T-cell (primary cell): ENCODE measurements around the gene TLE3. TPM values are rescaled to one million over a fixed set of nuclear protein-coding genes. Genes with fewer than 3 reads are reported as not detected.
A peak's percentile ranks its signal among the peaks of the same experiment; 100 is the strongest.

Experiments used
- ATAC-seq, 4 experiments: fragments of 200-7000 bp in 3 of 4; fragments of 150-1000 bp in 1 of 4; cut with Tn5 transposase; replicated peaks in 1 of 4; 1 replicate in 3 of 4; 2 replicates in 1 of 4; pipeline ENCODE4 v1.10.0; 2021; ENCODE audit warnings: moderate library complexity in 3 of 4, mild to moderate bottlenecking in 2 of 4, moderate number of reproducible peaks in 1 of 4
- CTCF ChIA-PET, 2 donors: fragments of 300-600 bp; sonication (Branson Sonifier 250); formaldehyde crosslinking; loops; one replicate each; lab custom pipeline; 2022; ENCODE audit warnings: antibody characterized with exemption in 2 of 2; lab: Charles Lee
- POLR2A ChIA-PET, 2 donors: fragments of 300-600 bp; sonication (Branson Sonifier 250); formaldehyde crosslinking; loops; one replicate each; lab custom pipeline; 2022; ENCODE audit warnings: antibody characterized with exemption in 2 of 2; lab: Charles Lee
- DNase-seq, 35 experiments: peaks; one replicate each; pipeline versions ENCODE4 v3.0.0 to v3.0.0-alpha.2; 2013 to 2023
- H3K27ac ChIP-seq: one replicate; pipeline ENCODE4 v1.5.1; 2013; ENCODE audit warnings: low read length
- H3K27me3 ChIP-seq, 2 experiments: replicated peaks in 1 of 2; 1 replicate in 1 of 2; 2 replicates in 1 of 2; pipeline versions ENCODE4 v1.6.1 to v1.7.0; 2013; ENCODE audit warnings: low read length in 1 of 2, mixed read lengths in 1 of 2; ENCODE audit not compliant: control insufficient read depth in 2 of 2, insufficient read depth in 2 of 2; ENCODE audit errors: extremely low read depth in 1 of 2
- H3K36me3 ChIP-seq, 2 donors: 1 replicate in 1 of 2; 2 replicates in 1 of 2; pipeline versions ENCODE4 v1.6.1 to v1.7.0; 2013; ENCODE audit warnings: low read length in 1 of 2; ENCODE audit not compliant: control insufficient read depth in 2 of 2, insufficient read depth in 1 of 2; ENCODE audit errors: extremely low read depth in 1 of 2
- H3K4me1 ChIP-seq, 2 experiments: 1 replicate in 1 of 2; 2 replicates in 1 of 2; pipeline versions ENCODE4 v1.6.1 to v1.7.0; 2013; ENCODE audit warnings: low read length in 2 of 2, mixed read lengths in 1 of 2; ENCODE audit not compliant: insufficient read depth in 2 of 2, control insufficient read depth in 1 of 2; ENCODE audit errors: extremely low read depth in 1 of 2
- H3K4me3 ChIP-seq, 2 donors: 1 replicate in 1 of 2; 2 replicates in 1 of 2; pipeline versions ENCODE4 v1.5.1 to v1.7.0; 2013; ENCODE audit warnings: mild to moderate bottlenecking in 2 of 2, low read length in 1 of 2, moderate library complexity in 1 of 2; ENCODE audit not compliant: control insufficient read depth in 1 of 2; ENCODE audit errors: extremely low read depth in 1 of 2
- H3K9me3 ChIP-seq: 2 replicates; pipeline ENCODE4 v1.7.0; 2013
- H3K27ac Mint-ChIP-seq, 2 donors: one replicate each; pipeline ENCODE4 v1.8.0; 2020 to 2021; ENCODE audit warnings: mild to moderate bottlenecking in 2 of 2, mixed read lengths in 2 of 2
- H3K27me3 Mint-ChIP-seq, 2 donors: one replicate each; pipeline ENCODE4 v1.8.0; 2021 to 2022; ENCODE audit warnings: mixed read lengths in 2 of 2
- H3K36me3 Mint-ChIP-seq: one replicate; pipeline ENCODE4 v1.8.0; 2021; ENCODE audit warnings: mixed read lengths
- H3K4me1 Mint-ChIP-seq, 3 donors: one replicate each; pipeline ENCODE4 v1.8.0; 2020 to 2022; ENCODE audit warnings: mixed read lengths in 3 of 3, mild to moderate bottlenecking in 1 of 3
- H3K4me3 Mint-ChIP-seq, 3 donors: one replicate each; pipeline ENCODE4 v1.8.0; 2020 to 2022; ENCODE audit warnings: mild to moderate bottlenecking in 3 of 3, mixed read lengths in 3 of 3, moderate library complexity in 3 of 3
- H3K9me3 Mint-ChIP-seq, 3 donors: one replicate each; pipeline ENCODE4 v1.8.0; 2020 to 2022; ENCODE audit warnings: mixed read lengths in 3 of 3
- WGBS: methylation state at CpG from one replicate; pipeline ENCODE4 v1.1.5; 2013; ENCODE audit warnings: missing lambda C conversion rate; ENCODE audit not compliant: insufficient coverage; 5-methylcytosine and 5-hydroxymethylcytosine counted together
- total RNA-seq, 35 experiments: library from RNA in 6 of 35; stranded (reverse) in 6 of 35; fragments of 120-200 nt in 1 of 35; gene quantifications; one replicate each; pipeline versions ENCODE4 v1.2.1 to v1.2.4 and lab custom pipeline; 2013 to 2026

Gene TLE3
- total RNA-seq, 5 donors from 2014 or later (not counting 1 experiment from before 2014, with no cell fraction given), result 99.2 to 174 (median 160) TPM

GRCh38 chr15:70090436-70091296, 7.1 kb downstream of the TLE3 start:
- ChIA-PET POLR2A (no interaction called here), CTCF (no interaction called here)
- 60% methylated on average over 4 of the region's 8 CpGs for WGBS
- DNase-seq (no peak), ATAC-seq (no peak)
- no peaks in the 10 kb centered on the region for H3K9me3 ChIP-seq
- Mint-ChIP-seq H3K4me3 (peak overlapping the region in 1 of 3 donors; percentile 94), H3K4me1 (peaks cover 89 to 94% (median 91%) of the 10 kb centered on the region in 3 donors), H3K36me3 (peaks cover 69% of the 10 kb centered on the region), H3K27me3 (no peaks in the 10 kb centered on the region), H3K27ac (no peak overlapping the region), H3K9me3 (no peaks in the 10 kb centered on the region)
- H3K27me3 ChIP-seq, result no peaks in the 10 kb centered on the region
- peaks cover 40 to 84% of the 10 kb centered on the region in 2 experiments for H3K4me1 ChIP-seq
- peaks cover 13 to 49% of the 10 kb centered on the region in 2 donors for H3K36me3 ChIP-seq
- H3K4me3 ChIP-seq, result no peak overlapping the region
- no peak overlapping the region for H3K27ac ChIP-seq

- DNase-seq (no peak), ATAC-seq (no peak)
- H3K4me3 Mint-ChIP-seq, result no peak overlapping the region
- ChIA-PET POLR2A (no interaction called here), CTCF (no interaction called here)
- H3K36me3 Mint-ChIP-seq, result peaks cover 72% of the 10 kb centered on the region
- no peak overlapping the region for H3K27ac Mint-ChIP-seq
- Histone ChIP-seq H3K27me3 (no peaks in the 10 kb centered on the region), H3K36me3 (peaks cover 15 to 59% of the 10 kb centered on the region in 2 donors), H3K4me3 (no peak overlapping the region), H3K9me3 (no peaks in the 10 kb centered on the region), H3K27ac (no peak overlapping the region), H3K4me1 (peaks cover 35 to 84% of the 10 kb centered on the region in 2 experiments)
- H3K27me3 Mint-ChIP-seq, result no peaks in the 10 kb centered on the region
- H3K9me3 Mint-ChIP-seq, result no peaks in the 10 kb centered on the region
- peaks cover 94 to 99% (median 96%) of the 10 kb centered on the region in 3 donors for H3K4me1 Mint-ChIP-seq
- no CpG with 5 or more reads among the region's 6 CpGs for WGBS
Measured at GRCh38 chr15:70089692-70089971, 8.1 kb downstream of the TLE3 start.

- H3K27ac ChIP-seq, result no peak overlapping the region
- H3K4me1 Mint-ChIP-seq, result peaks cover 96 to 99% (median 96%) of the 10 kb centered on the region in 3 donors
- WGBS, result 96% methylated on average over 13 of the region's 23 CpGs
Measured at GRCh38 chr15:70088887-70089691, 8.6 kb downstream of the TLE3 start.

DNA sequence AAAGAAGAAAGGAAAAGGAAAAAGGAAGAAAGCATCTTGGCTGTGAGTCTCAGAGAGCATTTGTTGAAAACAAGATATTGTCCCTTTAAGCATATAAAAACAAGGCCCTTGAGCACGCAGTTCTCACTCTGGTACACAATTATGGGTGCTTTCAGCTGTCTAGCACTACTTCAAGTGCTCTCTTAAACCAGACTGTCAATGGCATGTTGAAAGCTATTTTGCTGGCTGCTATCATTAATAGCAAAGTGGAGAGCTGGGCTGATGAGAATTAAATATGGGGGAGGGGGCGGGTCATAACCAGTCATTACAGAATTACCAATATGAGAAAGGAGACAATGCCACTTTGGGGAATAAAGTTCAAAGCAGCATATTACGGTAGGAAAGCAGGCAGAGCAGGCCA, 9.3 kb downstream of the TLE3 start:
- Mint-ChIP-seq H3K9me3 (no peaks in the 10 kb centered on the region), H3K4me3 (no peak overlapping the region), H3K36me3 (peaks cover 75% of the 10 kb centered on the region), H3K27ac (peak overlapping the region; percentile 36 to 64), H3K4me1 (peaks cover 95 to 99% (median 96%) of the 10 kb centered on the region in 3 donors), H3K27me3 (no peaks in the 10 kb centered on the region)
- Histone ChIP-seq H3K27ac (no peak overlapping the region), H3K4me3 (no peak overlapping the region), H3K36me3 (peaks cover 19 to 58% of the 10 kb centered on the region in 2 donors), H3K9me3 (no peaks in the 10 kb centered on the region), H3K27me3 (no peaks in the 10 kb centered on the region), H3K4me1 (peaks cover 31 to 86% of the 10 kb centered on the region in 2 experiments)
- ChIA-PET POLR2A (interaction anchor here in 1 of 2 donors (1.0 kb wide), 1 partner anchor 11 kb away, joined by 3 read pairs; no protein-coding TSS in a partner anchor), CTCF (no interaction called here)
- 100% methylated on average over 1 of the region's 3 CpGs for WGBS
- ATAC-seq (no peak), DNase-seq (no peak)

More at GRCh38 chr15:70088887-70089691, 8.6 kb downstream of the TLE3 start:
- ChIA-PET POLR2A (interaction anchor here in 1 of 2 donors (1.0 kb wide), 1 partner anchor 10 kb away, joined by 3 read pairs; no protein-coding TSS in a partner anchor), CTCF (no interaction called here)
- Histone ChIP-seq H3K4me1 (peaks cover 33 to 86% of the 10 kb centered on the region in 2 experiments), H3K4me3 (peak overlapping the region in 1 of 2 donors; percentile 1), H3K27me3 (no peaks in the 10 kb centered on the region), H3K9me3 (no peaks in the 10 kb centered on the region), H3K36me3 (peaks cover 15 to 59% of the 10 kb centered on the region in 2 donors)
- Mint-ChIP-seq H3K27me3 (no peaks in the 10 kb centered on the region), H3K4me3 (no peak overlapping the region), H3K27ac (no peak overlapping the region), H3K9me3 (no peaks in the 10 kb centered on the region), H3K36me3 (peaks cover 73% of the 10 kb centered on the region)
- DNase-seq, result no peak
- ATAC-seq, result no peak

GRCh38 chr15:70087708-70088352, 9.9 kb downstream of the TLE3 start:
- H3K4me1 ChIP-seq, result peaks cover 25 to 83% of the 10 kb centered on the region in 2 experiments
- no peaks in the 10 kb centered on the region for H3K9me3 ChIP-seq
- H3K27me3 Mint-ChIP-seq, result no peaks in the 10 kb centered on the region
- H3K4me3 ChIP-seq, result no peak overlapping the region
- H3K27me3 ChIP-seq, result no peaks in the 10 kb centered on the region
- peaks cover 75% of the 10 kb centered on the region for H3K36me3 Mint-ChIP-seq
- ChIA-PET POLR2A (interaction anchor here in 1 of 2 donors (1.0 kb wide), 1 partner anchor 12 kb away, joined by 3 read pairs; no protein-coding TSS in a partner anchor), CTCF (no interaction called here)
- no peak overlapping the region for H3K4me3 Mint-ChIP-seq
- H3K4me1 Mint-ChIP-seq, result peaks cover 93 to 98% (median 96%) of the 10 kb centered on the region in 3 donors
- 79% methylated on average over 5 of the region's 12 CpGs for WGBS
- ATAC-seq, result no peak
- H3K27ac ChIP-seq, result no peak overlapping the region
- peaks cover 21 to 59% of the 10 kb centered on the region in 2 donors for H3K36me3 ChIP-seq
- no peak overlapping the region for H3K27ac Mint-ChIP-seq
- H3K9me3 Mint-ChIP-seq, result no peaks in the 10 kb centered on the region
- DNase-seq, result no peak

DNA sequence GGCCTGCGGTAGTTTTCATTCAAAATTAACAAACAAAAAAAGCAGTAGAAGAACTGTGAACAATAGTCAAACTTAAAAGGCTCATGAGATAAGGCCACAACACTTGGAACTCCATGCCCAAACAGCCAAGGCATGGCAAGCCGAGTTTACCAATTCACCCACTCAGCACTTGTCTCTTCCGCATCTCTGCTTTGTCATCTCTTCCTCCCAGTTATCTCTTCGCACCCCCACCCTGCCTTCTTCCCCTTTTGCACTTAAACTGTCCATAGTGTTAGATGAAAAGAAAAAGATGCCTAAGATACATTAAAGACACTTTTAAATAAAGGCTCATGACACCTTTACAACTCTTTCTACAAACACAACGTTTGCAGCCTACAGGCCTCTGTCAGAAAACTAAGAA, 11.1 kb downstream of the TLE3 start:
- Mint-ChIP-seq H3K9me3 (no peaks in the 10 kb centered on the region), H3K4me3 (peak overlapping the region in 1 of 3 donors; percentile 23), H3K4me1 (peaks cover 86 to 89% (median 88%) of the 10 kb centered on the region in 3 donors), H3K27ac (peak overlapping the region in 1 of 2 donors; percentile 1), H3K27me3 (no peaks in the 10 kb centered on the region), H3K36me3 (peaks cover 75% of the 10 kb centered on the region)
- ChIA-PET POLR2A (no interaction called here), CTCF (no interaction called here)
- DNase-seq (peak in 1 of 35 experiments; percentile 33), ATAC-seq (peak in 1 of 4 experiments; percentile 23)
- Histone ChIP-seq H3K27ac (no peak overlapping the region), H3K27me3 (no peaks in the 10 kb centered on the region), H3K9me3 (no peaks in the 10 kb centered on the region), H3K36me3 (peaks cover 18 to 66% of the 10 kb centered on the region in 2 donors), H3K4me1 (peaks cover 16 to 72% of the 10 kb centered on the region in 2 experiments), H3K4me3 (no peak overlapping the region)
- 40% methylated on average over 1 of the region's 5 CpGs for WGBS
